ENCODE measurements around the gene SH3BGRL. TPM values are rescaled to one million over a fixed set of nuclear protein-coding genes. Genes with fewer than 3 reads are reported as not detected.

SH3BGRL gene
- 88.0 TPM for total RNA-seq

DNA sequence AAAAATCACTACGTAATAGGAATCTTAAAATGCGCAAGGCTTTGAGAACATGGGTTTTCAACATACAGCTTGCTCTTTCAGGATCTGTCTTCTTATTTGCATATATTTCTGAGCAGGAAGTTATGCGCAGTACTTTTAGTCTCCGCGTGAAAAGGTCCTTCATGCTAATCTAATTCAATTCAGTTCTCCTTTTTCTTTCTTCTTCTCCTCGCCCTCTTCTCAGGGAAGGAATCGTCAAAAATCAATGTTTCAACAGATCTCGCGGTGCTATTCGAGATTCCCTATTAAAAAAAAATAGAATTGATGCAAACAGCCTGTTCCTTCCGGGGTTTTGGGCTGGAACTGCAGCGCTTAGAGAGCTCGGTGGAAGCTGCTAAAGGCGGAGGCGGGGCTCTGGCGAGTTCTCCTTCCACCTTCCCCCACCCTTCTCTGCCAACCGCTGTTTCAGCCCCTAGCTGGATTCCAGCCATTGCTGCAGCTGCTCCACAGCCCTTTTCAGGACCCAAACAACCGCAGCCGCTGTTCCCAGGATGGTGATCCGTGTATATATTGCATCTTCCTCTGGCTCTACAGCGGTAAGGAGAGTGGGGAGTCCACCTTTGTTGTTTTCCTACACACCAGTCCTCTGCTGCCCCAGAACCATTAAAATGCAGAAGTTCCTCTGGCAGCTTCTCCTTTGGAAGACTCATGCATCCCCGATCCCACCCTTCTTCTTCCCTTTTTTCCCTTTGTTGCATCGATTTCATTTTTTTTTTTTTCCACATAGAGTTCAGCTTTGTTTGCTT lies at the start of gene SH3BGRL, which contains the start of gene HMGN5:
SH3BGRL (plus strand) TSS at position 432 of the 785 bp plus-strand sequence; CDS start at position 531, 99 bp downstream.
HMGN5 (minus strand) TSS at position 243 of the 785 bp plus-strand sequence. CDS start 80,364 bp downstream, outside the sequence.
- DNase-seq (ENCODE audit: low spot score in 2 of 2): peak; percentile 5 to 27
- FAIRE-seq: no peak

DNA sequence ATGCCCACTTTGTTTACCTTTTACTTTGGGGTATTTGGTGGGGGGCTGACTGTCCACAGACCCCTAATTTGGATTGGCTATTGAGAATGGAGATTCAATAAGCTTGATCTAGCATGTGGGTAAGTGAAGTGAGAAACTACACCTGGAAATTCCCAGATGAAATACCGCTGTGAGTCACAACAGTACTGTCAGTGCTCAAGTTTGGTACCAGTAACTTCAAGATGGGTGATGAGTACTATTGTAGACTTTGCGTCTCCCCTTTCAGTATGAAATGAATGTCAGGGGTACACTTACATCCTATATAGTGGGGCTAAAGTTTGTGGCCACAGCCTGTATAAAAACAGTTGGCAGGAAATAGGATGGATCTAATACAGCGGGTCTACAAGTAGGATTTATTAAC lies 33.5 kb upstream of the SH3BGRL start:
- no peak for FAIRE-seq
- DNase-seq (ENCODE audit: low spot score in 2 of 2): no peak

DNA sequence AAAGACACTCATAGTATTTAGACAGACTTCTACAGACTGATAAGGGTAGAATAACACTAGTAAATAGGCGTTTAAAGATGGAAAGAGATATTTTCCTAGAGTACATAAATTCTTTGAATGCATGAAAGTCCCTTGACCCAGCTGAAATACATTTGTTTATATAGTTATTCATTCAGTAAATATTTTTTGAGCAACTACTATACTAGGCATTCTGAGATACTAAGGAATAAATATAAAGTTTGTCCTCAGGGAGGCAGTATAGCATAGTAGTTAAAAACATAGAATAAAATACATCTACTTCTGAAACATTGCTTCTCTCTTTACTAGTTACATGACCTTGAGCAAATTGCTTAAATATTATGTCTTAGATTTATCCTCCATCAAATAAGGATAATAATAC lies 27.6 kb upstream of the SH3BGRL start:
- peak; percentile 74 for FAIRE-seq
- DNase-seq (ENCODE audit: low spot score in 2 of 2): peak in 1 of 2 donors; percentile 5

DNA sequence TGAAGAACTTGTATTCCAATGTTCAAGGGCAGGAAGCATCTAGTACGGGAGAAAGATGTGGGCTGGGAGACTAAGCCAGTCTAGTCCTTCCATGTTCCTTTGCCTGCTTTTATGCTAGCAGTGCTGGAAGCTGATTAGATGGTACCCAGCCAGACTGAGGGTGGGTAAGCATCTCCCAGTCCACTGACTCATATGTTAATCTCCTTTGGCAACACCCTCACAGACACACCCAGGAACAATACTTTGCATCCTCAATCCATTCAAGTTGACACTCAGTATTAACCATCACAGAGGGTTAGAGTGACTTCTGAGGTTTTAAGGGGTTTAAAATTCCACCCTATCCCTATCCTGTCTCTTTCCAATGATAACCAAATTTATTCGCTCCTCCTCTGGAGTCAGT lies 6.6 kb upstream of the SH3BGRL start:
- DNase-seq (ENCODE audit: low spot score in 2 of 2) (no peak), FAIRE-seq (no peak)

DNA sequence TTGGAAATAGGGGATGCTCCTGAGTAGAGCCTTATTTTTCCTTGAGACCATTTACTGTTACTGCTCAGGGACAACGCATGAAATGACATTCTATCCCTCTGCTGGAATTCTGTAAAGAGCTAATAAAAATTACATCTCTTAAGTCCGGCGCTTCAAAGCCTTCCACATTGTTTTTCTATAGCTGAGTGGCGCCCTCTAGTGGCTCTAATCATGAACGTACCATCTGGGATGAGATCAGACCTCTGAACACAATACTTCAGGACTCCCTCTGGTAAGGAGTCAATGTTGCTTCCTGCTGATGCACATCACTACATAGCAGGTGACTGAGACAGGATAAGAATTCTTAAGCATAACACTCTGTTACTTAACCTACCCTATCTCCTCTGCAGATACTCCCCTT lies 6.2 kb upstream of the SH3BGRL start:
- no peak for DNase-seq (ENCODE audit: low spot score in 2 of 2)
- no peak for FAIRE-seq

DNA sequence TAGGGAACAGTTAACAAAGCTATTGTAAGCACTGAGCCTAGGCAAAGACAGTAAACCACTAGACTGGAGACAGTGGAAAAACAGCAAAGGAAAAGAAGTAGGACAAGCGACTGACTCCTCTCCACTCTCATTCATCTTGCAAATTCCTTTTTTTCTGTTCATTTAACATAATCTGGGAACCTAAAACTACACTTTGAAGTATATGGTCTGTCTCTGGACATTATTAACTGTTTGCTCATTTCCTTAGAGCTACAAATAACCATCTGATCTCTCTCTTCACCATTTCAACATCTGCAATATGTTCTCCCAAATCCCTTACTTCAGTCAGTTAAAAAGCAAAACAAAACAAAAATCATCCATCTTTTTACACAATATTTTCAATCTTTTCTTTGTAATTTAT lies 831 bp upstream of the SH3BGRL start:
- FAIRE-seq: no peak
- DNase-seq (ENCODE audit: low spot score in 2 of 2): no peak

DNA sequence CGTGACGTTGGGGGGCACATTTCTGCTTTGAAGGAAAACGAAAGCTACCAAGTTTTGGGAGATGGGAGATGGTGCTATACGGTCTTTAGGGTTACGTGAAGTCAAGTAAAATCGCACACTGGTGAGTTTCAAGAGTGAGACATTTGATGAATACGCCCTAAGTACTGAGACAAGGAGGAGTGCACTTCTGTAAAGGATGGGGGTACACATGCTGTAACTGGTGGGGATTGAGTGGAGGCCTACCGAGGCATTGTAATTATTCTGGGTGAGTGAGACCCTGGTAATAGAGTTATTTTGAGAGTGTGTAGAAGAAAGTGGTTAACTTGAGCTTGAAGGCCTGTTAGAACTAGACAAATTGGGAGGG lies 536 bp downstream of the SH3BGRL start:
- no peak for FAIRE-seq
- no peak for DNase-seq (ENCODE audit: low spot score in 2 of 2)

DNA sequence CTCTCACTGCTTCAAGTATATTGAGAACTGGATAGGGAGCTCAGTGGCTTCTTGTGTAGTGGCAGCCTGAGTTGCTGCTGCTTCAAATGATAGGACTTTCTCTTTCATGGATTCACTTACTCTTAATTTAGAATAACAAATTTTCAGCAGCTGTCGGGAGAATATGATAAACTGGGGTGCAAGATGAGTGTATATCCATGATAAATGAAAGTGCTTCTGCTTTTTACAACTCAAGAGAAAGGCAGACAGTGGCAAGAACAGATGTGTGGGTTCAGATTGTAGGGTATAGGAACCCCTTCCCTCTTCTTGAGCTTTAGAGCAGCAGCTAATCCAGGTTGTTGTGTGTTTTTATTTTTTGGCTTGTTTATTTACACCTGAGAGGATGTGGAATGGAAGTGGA lies 1.0 kb downstream of the SH3BGRL start:
- DNase-seq (ENCODE audit: low spot score in 2 of 2) (no peak), FAIRE-seq (no peak)

DNA sequence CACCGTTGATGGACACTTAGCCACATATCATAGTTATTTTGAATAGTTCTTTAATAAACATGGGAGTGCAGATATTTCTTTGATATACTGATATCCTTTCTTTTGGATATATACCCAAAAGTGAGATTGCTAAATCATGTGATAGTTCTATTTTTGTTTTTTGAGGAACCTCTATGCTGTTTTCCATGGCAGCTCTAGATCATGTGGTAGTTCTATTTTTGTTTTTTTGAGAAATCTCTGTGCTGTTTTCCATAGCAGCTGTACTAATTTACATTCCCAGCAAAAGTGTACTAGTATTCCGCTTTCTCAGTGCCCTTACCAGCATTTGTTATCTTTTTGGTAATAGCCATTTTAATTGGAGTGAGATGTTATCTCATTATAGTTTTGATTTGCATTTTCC lies 3.6 kb downstream of the SH3BGRL start:
- DNase-seq (ENCODE audit: low spot score in 2 of 2) (no peak), FAIRE-seq (no peak)

DNA sequence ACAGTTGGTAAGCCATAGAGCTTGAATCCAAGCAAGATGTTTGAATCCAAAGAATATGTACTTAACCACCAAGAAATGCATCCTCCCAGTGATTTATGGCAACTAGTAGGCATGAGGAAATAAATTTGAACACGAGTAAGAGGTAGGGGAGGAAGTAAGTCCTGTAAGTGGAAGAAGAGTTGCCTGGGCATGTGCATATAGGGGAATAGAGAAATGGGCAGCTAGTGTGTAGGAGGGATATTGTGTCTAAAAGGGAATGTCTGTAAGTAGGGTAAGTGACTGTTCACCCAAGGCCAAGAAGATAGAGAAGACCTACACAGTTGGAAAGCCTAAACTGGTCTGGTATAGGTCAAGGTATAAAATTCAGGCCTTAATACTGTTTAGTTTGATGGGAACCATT lies 4.6 kb downstream of the SH3BGRL start:
- no peak for FAIRE-seq
- DNase-seq (ENCODE audit: low spot score in 2 of 2): no peak

DNA sequence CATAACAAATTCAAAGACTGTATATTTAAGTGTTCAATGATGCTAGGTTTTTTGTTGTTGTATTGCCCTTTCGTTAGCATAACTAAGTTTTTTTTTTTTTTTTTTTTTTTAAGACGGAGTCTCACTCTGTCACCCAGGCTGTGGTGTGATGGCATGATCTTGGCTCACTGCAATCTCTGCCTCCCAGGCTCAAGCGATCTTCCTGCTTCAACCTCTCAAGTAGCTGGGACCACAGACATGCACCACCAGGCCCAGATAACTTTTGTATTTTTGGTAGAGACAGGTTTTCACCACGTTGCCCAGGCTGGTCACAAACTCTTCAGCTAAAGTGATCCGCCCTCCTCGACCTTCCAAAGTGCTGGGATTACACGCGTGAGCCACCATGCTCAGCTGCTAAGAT lies 7.0 kb downstream of the SH3BGRL start:
- DNase-seq (ENCODE audit: low spot score in 2 of 2) (no peak), FAIRE-seq (no peak)

DNA sequence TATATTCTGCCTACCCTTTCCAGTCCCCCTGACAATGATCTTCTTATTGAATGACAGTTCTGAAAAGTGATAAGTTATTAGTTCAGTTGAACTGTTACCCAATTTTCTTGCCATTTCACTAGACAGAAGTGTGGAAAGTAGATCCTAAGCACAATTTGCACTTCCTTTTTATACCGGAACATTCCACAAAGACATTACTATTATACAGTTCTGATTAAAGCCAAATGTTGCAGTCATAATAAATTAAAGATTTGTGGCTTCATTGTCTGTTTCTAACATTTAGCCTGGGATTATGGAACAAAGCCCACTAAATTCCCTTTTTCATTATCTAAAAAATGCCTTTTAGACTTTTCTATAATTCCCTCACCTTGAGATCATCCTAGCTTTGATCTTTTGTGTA lies 13.8 kb downstream of the SH3BGRL start:
- DNase-seq (ENCODE audit: low spot score in 2 of 2): no peak
- FAIRE-seq: no peak

DNA sequence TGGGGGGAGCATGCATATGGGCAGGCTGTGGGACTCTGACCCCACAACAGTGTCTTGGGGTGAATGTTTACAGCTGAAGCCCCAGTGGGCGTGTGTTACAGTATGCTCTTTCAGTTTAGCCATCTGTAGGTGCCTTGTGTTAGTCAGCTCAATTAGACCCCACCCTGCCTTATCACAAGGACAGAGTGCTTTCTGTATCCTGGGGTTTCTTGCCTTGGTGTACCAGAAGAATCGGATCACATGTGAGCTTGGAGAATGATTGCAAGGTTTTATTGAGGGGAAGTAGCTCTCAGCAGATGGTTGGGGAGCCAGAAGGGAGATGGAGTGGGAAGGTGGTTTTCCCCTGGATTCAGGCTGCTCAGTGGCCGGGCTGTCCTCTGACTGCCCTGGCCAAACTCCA lies 27.3 kb downstream of the SH3BGRL start:
- DNase-seq (ENCODE audit: low spot score in 2 of 2) (no peak), FAIRE-seq (no peak)

DNA sequence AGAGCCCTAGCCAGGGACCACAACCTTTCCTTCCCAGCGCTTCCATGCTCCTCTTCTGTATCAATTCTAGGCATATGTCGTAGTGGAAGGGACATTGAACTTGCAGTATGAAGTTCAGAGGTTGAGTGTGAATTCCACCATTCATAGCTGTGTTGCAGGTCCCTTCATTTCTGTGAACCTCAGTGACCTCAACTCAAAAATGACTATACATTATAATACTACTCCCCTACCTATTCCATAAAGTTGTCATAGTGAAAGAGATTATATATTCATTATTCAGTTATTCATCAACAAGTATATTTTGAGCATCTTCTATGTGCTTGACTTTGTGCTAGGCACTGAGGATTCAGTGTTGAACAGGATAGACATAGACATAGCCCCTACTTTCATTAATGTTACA lies 28.0 kb downstream of the SH3BGRL start:
- FAIRE-seq (no peak), DNase-seq (ENCODE audit: low spot score in 2 of 2) (no peak)

DNA sequence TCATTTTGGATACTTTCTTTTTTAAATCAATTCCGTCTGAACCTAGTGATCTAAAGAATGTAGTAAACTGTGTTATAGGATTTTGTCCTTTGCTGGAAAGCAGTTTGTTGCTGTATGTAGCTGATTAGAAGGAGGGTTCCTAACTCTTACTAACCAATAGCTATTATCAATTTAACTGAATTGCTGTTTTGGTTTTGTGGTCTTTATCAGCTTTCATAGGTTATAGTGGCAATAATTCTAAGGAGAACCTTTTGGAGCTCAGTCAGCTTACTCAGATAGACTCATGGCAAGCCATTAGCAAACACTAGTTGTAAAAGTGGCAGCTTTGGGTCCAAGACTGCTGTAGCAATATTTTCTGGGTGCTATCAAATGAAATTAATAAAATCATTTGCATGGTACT lies 29.6 kb downstream of the SH3BGRL start:
- no peak for FAIRE-seq
- no peak for DNase-seq (ENCODE audit: low spot score in 2 of 2)

DNA sequence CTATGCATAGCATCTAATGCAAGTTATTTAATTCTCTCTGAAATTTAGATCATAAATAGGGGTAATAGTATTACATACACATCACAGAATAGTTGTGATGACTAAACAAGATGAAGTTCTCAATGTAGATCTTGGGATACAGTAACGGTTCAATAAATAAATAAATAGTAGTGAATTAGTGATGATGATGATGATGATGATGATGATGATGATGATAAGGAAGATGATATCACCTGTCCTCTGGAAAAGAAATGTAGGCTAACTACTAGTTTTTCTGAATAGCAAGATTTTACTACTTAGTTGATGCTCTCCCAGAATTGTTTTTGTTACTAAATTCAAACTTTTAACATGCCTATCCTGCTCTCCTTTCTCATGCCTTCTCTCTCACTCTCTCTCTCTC lies 30.3 kb downstream of the SH3BGRL start:
- no peak for DNase-seq (ENCODE audit: low spot score in 2 of 2)

DNA sequence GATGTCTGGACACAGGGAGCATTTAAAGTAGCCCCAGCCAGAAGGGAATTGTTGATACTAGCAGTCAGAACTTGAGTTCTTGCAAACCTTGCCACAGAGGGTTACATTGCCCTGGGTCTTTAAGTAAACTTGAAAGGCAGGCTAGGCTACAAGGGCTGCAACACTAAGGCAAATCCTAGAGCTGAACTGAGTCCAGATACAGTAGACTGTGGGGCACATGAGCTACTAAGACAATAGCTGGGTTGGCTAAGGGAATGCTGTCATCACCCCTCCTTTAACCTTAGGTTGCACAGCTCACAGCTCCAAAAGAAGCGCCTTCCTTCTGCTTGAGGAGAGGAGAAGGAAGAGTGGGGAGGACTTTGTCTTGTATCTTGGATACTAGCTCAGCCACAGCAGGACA lies 35.6 kb downstream of the SH3BGRL start:
- FAIRE-seq: no peak
- DNase-seq (ENCODE audit: low spot score in 2 of 2): no peak

More for the DNA sequence above, 30.3 kb downstream of the SH3BGRL start:
- no peak for FAIRE-seq

DNA sequence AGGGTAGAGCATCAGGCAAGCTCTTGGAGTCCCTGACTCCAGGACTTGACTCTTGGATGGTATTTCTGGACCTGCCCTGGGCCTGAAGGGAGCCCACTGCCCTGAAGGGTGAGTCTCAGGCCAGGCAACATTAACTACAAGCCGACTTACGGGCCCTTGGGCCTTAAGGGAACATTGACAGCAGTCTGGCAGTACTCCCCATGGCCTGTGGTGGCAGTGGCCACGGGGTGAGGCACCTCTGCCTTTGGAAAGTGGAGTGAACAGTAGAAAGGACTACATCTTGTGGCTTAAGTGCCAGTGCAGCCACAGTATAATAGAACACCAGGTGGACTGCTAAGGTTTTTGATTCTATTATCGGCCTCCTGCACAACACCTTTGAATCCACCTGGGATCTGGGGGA lies 36.3 kb downstream of the SH3BGRL start:
- no peak for FAIRE-seq
- no peak for DNase-seq (ENCODE audit: low spot score in 2 of 2)

DNA sequence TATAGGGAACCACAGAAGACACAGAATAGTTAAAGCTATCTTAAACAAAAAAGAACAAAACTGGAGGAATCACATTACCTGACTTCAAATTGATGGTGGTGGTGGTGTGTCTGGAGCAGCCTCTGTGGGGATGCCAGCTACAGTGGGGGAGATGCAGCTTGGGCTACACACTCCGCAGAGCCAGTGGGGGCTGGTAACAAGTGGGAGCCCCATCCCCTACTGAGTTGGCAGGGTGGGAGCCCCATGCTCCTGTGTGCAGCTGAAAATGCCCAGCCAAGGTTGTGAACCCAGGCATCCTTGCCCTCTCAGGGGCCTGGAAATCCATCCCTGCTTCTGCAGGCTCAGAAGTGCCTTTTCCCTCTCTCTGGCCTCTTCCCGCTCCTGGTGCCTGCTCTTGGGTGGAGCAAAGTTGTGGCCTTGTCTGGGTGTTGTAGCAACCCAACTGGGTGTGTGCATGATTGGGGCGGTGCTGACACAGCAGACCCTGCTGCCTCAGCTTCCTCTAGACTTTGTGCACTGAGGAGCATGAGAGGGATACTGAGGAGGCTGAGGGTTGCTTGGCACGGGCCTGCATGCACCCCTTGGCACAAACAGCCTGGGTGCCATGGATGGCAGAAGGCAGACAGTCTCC lies 38.9 kb downstream of the SH3BGRL start:
- DNase-seq (ENCODE audit: low spot score in 2 of 2) (no peak), FAIRE-seq (no peak)

DNA sequence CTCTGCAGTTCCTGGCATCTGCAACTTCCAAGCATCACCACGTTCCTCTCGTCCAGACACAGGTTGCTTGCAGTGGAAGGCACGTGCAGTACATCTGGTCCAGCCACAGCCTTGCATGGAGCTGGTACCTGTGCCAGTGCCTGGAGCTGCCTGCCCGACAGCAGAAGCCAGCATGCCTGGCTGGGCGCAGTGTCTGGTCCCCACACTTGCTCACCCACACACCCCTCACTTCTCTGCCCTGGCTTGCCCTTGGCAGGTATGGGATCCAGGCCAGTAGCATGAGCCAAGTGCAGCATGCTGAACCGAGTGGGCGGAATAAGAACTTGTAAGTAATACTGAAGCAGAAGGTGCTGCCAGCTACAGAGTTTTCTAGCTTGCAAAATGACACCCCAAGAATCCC lies 39.9 kb downstream of the SH3BGRL start:
- FAIRE-seq (no peak), DNase-seq (ENCODE audit: low spot score in 2 of 2) (no peak)

DNA sequence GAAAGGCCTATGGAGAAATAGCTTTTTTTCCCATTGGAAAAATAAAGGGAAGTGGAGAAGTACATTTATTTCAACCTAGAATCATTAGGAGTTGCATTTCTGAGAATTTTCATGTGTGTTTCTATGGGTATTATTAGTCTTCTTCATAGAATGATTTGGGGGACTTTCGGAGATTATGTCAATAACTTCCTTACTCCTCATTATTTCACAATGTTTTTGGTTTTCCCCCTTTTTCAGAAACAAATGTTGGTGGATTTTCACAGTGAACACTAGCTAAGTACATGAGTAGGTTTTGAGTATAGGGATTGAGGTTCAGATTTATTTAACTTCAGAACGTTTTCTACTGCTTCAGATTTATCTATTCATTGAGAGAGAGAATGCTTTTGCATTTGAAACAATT lies 54.0 kb downstream of the SH3BGRL start:
- no peak for FAIRE-seq
- DNase-seq (ENCODE audit: low spot score in 2 of 2): no peak

DNA sequence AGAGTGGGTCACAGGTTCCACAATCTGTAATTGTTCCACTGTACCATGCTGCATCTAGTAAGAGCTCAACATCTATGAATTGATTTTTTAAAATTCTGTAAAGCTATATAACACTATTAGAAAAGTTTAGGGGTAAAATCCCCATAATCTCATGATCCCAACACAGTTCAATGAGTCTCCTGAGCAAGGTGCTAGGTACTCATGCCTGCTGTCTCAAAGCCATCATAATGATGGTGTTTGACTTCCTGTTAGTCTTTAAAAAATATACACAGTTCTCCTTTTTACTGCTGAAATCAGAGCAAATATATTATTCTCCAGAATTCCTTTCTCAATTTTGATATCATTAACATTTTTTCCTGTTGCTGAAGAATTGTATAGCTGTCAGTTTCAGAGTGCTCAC lies 55.9 kb downstream of the SH3BGRL start:
- DNase-seq (ENCODE audit: low spot score in 2 of 2) (no peak), FAIRE-seq (no peak)

Measured in frontal cortex (tissue), 4 donors.